Fibroblast of lung (primary cell): Measurements from ENCODE around the gene RAB1B. TPM values are rescaled to one million over a fixed set of nuclear protein-coding genes. Genes with fewer than 3 reads are reported as not detected.

ENCODE experiments used
- DNase-seq, 2 donors: peaks; one replicate each; pipeline versions ENCODE4 v3.0.0 to v3.0.0-alpha.2; 2010; ENCODE audit warnings: low read depth in 2 of 2
- H2AFZ ChIP-seq: 2 replicates; pipeline ENCODE4 v1.5.1; 2012; ENCODE audit warnings: low read length, control low read depth, inconsistent platforms
- H3K27ac ChIP-seq: 2 replicates; pipeline ENCODE4 v1.5.1; 2011; ENCODE audit warnings: low read length, control low read depth; ENCODE audit not compliant: insufficient read depth
- H3K27me3 ChIP-seq: 2 replicates; pipeline ENCODE4 v1.5.1; 2011; ENCODE audit warnings: mild to moderate bottlenecking, low read length; ENCODE audit not compliant: control insufficient read depth, insufficient read depth
- H3K36me3 ChIP-seq: 2 replicates; pipeline ENCODE4 v1.5.1; 2011; ENCODE audit warnings: low read length; ENCODE audit not compliant: control insufficient read depth, insufficient read depth
- H3K4me1 ChIP-seq: 2 replicates; pipeline ENCODE4 v1.5.1; 2011; ENCODE audit warnings: low read length; ENCODE audit not compliant: control insufficient read depth, insufficient read depth; ENCODE audit errors: extremely low read depth
- H3K4me2 ChIP-seq: 2 replicates; pipeline ENCODE4 v1.5.1; 2011; ENCODE audit warnings: low read length, control low read depth; ENCODE audit not compliant: insufficient read depth; ENCODE audit errors: extremely low read depth
- H3K4me3 ChIP-seq, 4 experiments: fragments of 200-600 bp in 1 of 4; sonication (generic) in 1 of 4; replicated peaks in 1 of 4; 2 replicates each; pipeline ENCODE4 v1.5.1; 2011 to 2016; ENCODE audit warnings: low read length in 4 of 4, low read depth in 3 of 4, mild to moderate bottlenecking in 3 of 4, control low read depth in 2 of 4, inconsistent platforms in 1 of 4, mixed read lengths in 1 of 4; ENCODE audit not compliant: insufficient read depth in 1 of 4; ENCODE audit errors: control extremely low read depth in 1 of 4
- H3K79me2 ChIP-seq: 2 replicates; pipeline ENCODE4 v1.5.1; 2012; ENCODE audit warnings: mild to moderate bottlenecking, low read length, inconsistent platforms; ENCODE audit not compliant: control insufficient read depth, insufficient read depth
- H3K9ac ChIP-seq: 2 replicates; pipeline ENCODE4 v1.5.1; 2011; ENCODE audit warnings: mild to moderate bottlenecking, low read length, control low read depth; ENCODE audit not compliant: insufficient read depth
- H3K9me3 ChIP-seq: 2 replicates; pipeline ENCODE4 v1.5.1; 2012; ENCODE audit warnings: low read depth, low read length; ENCODE audit not compliant: control insufficient read depth, insufficient read depth
- H4K20me1 ChIP-seq: 2 replicates; pipeline ENCODE4 v1.5.1; 2011; ENCODE audit warnings: low read length; ENCODE audit not compliant: control insufficient read depth, insufficient read depth; ENCODE audit errors: extremely low read depth
- EZH2 ChIP-seq: IDR thresholded peaks from 2 replicates; pipeline ENCODE4 v1.5.1; 2012; ENCODE audit warnings: low read length, control low read depth, mild to moderate bottlenecking; ENCODE audit errors: missing control alignments
- polyA plus RNA-seq, 2 donors: library from polyadenylated mRNA; depleted of rRNA in 1 of 2; stranded (reverse) in 1 of 2; unstranded in 1 of 2; fragments of >200 nt; gene quantifications; 2 replicates each; pipeline ENCODE4 v1.2.1, GENCODE V29; 2011 to 2012; ENCODE audit warnings: missing spikeins in 1 of 2
- total RNA-seq: library from RNA; depleted of rRNA; stranded (reverse); fragments of >200 nt; gene quantifications from 2 replicates; pipeline ENCODE4 v1.2.1, GENCODE V29; 2014
- TF ChIP-seq, protein P1 (sequence below), 2 donors: IDR thresholded peaks in 1 of 2; conservative IDR thresholded peaks in 1 of 2; 1 replicate in 1 of 2; 2 replicates in 1 of 2; pipeline ENCODE4 v1.5.1; 2011 to 2012; ENCODE audit warnings: low read length in 2 of 2, control low read depth in 1 of 2, inconsistent platforms in 1 of 2, low read depth in 1 of 2, mild to moderate bottlenecking in 1 of 2

The RAB1B gene
- total and polyA plus RNA-seq, 2 donors (not counting 1 experiment from before 2014, with no cell fraction given) = 63.6 to 140 TPM

DNA sequence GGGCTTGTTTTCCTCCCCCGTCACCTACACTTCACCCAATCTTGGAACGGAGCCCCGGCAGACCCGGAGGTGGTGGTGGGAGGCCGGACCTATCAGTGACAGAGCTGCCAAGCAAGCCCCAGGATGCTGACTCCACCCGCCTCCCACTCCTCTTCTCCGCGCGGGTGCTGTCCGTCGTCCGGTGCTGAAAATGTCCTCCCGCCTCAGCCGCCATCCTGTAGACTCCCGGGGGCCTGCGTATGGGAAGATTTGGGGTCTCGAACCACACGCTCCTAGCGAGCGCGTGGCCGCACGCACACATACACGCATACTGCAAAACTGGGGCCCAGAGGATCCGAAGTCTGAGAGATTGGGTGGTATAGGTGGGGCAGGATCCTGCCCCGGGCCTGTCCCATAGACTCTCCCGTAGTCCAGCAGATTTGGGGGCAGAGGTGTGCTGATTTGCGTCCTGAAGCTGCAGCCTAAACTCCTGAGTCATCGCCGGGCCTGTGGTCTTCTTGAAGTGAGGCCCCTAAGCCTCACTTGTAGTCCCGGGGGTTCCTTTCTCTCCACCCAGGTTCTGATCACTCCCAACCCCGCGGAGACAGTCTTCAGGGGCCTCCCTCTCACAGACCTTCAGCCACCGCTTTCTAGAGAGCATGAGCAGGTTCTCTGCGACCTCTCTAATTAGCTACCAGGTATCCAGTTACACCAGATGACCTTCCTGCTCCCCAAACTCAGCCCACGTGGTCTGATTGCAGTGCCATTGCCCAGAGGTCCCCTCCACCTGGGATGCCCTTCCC is 21.3 kb downstream of the RAB1B start:
- no peak for DNase-seq
- no peaks in the 10 kb centered on the region for H4K20me1 ChIP-seq
- no peak for TF ChIP-seq EZH2
- TF ChIP-seq, protein P1, sequence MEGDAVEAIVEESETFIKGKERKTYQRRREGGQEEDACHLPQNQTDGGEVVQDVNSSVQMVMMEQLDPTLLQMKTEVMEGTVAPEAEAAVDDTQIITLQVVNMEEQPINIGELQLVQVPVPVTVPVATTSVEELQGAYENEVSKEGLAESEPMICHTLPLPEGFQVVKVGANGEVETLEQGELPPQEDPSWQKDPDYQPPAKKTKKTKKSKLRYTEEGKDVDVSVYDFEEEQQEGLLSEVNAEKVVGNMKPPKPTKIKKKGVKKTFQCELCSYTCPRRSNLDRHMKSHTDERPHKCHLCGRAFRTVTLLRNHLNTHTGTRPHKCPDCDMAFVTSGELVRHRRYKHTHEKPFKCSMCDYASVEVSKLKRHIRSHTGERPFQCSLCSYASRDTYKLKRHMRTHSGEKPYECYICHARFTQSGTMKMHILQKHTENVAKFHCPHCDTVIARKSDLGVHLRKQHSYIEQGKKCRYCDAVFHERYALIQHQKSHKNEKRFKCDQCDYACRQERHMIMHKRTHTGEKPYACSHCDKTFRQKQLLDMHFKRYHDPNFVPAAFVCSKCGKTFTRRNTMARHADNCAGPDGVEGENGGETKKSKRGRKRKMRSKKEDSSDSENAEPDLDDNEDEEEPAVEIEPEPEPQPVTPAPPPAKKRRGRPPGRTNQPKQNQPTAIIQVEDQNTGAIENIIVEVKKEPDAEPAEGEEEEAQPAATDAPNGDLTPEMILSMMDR (conservative IDR thresholded peaks at IDR 0.05 in 1 of 2, IDR thresholded peaks at IDR 0.05 in 1 of 2; ENCODE audit: low read depth in 1 of 2, low read length in 2 of 2) = no peak
- H3K4me3 ChIP-seq = peak overlapping the region; percentile 76 to 95 (median 82)
- peak overlapping the region; percentile 73 for H2AFZ ChIP-seq
- H3K4me1 ChIP-seq = peaks cover 8% of the 10 kb centered on the region
- peaks cover 23% of the 10 kb centered on the region for H3K27me3 ChIP-seq
- peaks cover 13% of the 10 kb centered on the region for H3K36me3 ChIP-seq
- peak overlapping the region; percentile 92 for H3K4me2 ChIP-seq
- peak overlapping the region; percentile 98 for H3K9ac ChIP-seq
- H3K27ac ChIP-seq = peak overlapping the region; percentile 95
- H3K79me2 ChIP-seq = peaks cover 25% of the 10 kb centered on the region
- no peaks in the 10 kb centered on the region for H3K9me3 ChIP-seq

DNA sequence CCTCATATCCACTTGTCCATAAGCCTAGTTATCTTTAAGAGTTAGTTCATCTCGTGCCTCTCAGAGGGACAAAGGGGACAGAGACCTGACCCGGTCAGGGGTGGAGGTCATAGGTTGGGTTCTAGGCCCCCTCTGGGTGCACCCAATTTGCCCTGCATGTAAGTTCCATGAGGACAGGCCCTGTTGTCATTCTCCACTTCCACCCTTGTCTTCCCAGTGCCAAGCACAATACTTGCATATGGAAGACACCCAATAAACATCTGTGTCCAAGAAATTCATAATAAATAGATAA is 21.8 kb downstream of the RAB1B start:
- H2AFZ ChIP-seq = no peak overlapping the region
- DNase-seq = no peak
- peak overlapping the region; percentile 92 for H3K4me2 ChIP-seq
- no peaks in the 10 kb centered on the region for H4K20me1 ChIP-seq
- TF ChIP-seq, protein P1 (conservative IDR thresholded peaks at IDR 0.05 in 1 of 2, IDR thresholded peaks at IDR 0.05 in 1 of 2; ENCODE audit: low read depth in 1 of 2, low read length in 2 of 2) = no peak
- no peak for TF ChIP-seq EZH2
- H3K9ac ChIP-seq = no peak overlapping the region
- H3K4me3 ChIP-seq = peak overlapping the region in 2 of 4 experiments; percentile 76 to 95
- H3K4me1 ChIP-seq = peaks cover 8% of the 10 kb centered on the region
- H3K36me3 ChIP-seq = peaks cover 8% of the 10 kb centered on the region
- H3K27ac ChIP-seq = no peak overlapping the region
- no peaks in the 10 kb centered on the region for H3K9me3 ChIP-seq
- H3K79me2 ChIP-seq = peaks cover 24% of the 10 kb centered on the region
- peaks cover 23% of the 10 kb centered on the region for H3K27me3 ChIP-seq

DNA sequence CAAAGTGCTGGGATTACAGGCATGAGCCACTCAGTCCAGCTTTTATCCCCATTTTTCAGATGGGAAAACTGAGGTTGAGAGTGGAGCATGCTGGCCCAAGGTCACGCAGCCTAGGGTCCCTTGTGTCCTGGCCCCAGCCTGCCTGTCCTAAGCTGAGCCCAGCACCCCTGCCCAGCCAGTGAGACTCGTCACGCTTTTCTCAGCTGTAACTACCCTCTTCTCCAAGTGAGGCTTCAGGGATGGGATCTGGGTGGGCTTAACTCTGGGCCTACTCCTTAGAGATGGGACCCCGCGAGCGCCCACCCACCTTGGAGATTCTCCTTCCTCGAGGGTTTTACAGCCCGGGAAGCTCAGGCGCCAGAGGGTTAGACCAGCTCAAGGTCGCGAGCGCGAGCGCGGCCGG is 22.9 kb downstream of the RAB1B start:
- H3K27me3 ChIP-seq = peaks cover 23% of the 10 kb centered on the region
- no peak overlapping the region for H3K4me3 ChIP-seq
- DNase-seq = no peak
- H3K36me3 ChIP-seq = peaks cover 3% of the 10 kb centered on the region
- TF ChIP-seq, protein P1 (conservative IDR thresholded peaks at IDR 0.05 in 1 of 2, IDR thresholded peaks at IDR 0.05 in 1 of 2; ENCODE audit: low read depth in 1 of 2, low read length in 2 of 2) = no peak
- TF ChIP-seq EZH2 = peak; percentile 39
- peaks cover 8% of the 10 kb centered on the region for H3K4me1 ChIP-seq
- H4K20me1 ChIP-seq = no peaks in the 10 kb centered on the region
- H3K9ac ChIP-seq = no peak overlapping the region
- H3K79me2 ChIP-seq = peaks cover 20% of the 10 kb centered on the region
- H3K27ac ChIP-seq = no peak overlapping the region
- H2AFZ ChIP-seq = no peak overlapping the region
- H3K4me2 ChIP-seq = no peak overlapping the region
- H3K9me3 ChIP-seq = no peaks in the 10 kb centered on the region
